ENCODE measurements around the gene ZBTB39.

The ZBTB39 gene

DNA sequence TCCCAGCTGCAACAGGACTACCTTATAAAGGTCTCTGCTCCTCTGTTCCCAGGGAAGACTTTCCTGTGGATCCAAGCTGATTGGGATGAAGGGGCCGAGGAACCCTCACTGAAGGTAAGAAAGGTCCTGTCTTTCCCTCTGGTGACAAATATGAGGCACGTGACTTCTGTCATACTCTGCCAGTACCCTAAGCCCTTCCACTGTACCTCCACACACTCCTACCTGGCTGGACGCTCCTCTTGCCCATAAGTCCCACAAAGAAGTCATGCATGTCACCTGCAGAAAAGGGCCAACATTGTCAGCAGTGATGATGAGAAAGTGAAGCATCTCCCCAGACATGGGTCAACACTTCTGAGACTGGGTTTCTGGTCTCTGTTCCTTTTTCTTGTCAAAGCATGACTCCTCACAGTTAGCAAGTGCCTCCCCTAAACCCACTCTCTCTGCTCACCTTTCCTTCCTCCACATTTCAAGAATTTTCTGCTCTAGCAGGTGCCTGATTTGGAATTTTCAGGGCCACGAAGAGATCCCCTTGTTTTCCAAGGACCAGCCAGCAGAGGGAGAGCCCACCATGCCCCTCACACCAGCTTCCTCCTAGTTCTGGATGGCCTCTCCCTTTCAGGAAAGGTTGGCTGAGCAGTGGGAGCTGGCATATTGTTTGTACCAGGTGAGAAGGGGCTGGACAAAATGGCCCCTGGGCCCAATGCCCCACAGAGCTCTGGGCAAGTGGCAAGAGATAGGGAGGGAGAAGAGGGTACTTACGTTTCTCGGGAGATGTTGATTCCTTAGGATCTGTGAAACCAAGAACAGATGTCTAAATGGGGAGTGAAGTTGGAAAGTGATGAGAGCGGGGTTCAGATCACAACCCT lies 6.5 kb upstream of the ZBTB39 start:
- TF ChIP-seq GATA3 (IDR thresholded peaks at IDR 0.05; ENCODE audit: low read depth, low read length): no peak
- TF ChIP-seq GATA2 (IDR thresholded peaks at IDR 0.05; ENCODE audit: low read depth, low read length): no peak

GRCh38 chr12:57011438-57012424 lies 5.4 kb upstream of the ZBTB39 start:
- TF ChIP-seq GATA2 (IDR thresholded peaks at IDR 0.05; ENCODE audit: low read depth, low read length) (no peak), GATA3 (IDR thresholded peaks at IDR 0.05; ENCODE audit: low read depth, low read length) (no peak)

- no peak for TF ChIP-seq GATA3 (IDR thresholded peaks at IDR 0.05; ENCODE audit: low read depth, low read length)
- no peak for TF ChIP-seq GATA2 (IDR thresholded peaks at IDR 0.05; ENCODE audit: low read depth, low read length)
Measured at GRCh38 chr12:57010627-57011247, 4.4 kb upstream of the ZBTB39 start.

DNA sequence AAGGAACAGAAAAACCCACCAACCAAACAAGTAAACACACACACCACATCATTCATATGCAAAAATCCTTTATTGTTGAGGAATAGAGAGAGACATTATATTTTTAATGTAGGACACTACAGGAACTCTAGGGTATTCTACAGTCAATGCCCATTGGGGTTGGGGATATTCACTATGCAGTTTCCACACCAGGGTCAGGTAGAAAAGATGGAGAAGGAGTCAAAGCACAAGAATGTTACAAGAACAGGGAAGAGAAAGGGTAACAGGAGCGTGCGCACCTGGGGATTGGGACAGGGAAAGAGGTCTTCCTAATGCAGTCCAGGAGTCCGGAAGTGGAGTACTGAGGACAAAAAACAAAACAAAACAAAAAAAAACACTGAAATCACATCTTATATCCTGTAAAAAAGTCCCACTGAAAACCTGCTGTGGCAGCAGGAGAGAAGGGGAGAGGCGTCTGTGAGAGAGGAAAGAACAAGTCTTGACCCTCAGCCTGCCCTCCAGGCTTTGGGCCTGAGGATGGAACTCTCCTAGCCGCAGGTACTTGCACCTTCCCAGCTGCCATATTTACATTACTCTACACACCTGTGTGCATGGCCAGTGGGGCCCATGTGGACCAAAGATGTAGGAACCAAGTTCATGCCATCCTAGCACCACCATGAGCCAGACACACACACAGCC lies 3.7 kb upstream of the ZBTB39 start:
- TF ChIP-seq GATA2 (IDR thresholded peaks at IDR 0.05; ENCODE audit: low read depth, low read length): no peak
- TF ChIP-seq GATA3 (IDR thresholded peaks at IDR 0.05; ENCODE audit: low read depth, low read length): no peak

DNA sequence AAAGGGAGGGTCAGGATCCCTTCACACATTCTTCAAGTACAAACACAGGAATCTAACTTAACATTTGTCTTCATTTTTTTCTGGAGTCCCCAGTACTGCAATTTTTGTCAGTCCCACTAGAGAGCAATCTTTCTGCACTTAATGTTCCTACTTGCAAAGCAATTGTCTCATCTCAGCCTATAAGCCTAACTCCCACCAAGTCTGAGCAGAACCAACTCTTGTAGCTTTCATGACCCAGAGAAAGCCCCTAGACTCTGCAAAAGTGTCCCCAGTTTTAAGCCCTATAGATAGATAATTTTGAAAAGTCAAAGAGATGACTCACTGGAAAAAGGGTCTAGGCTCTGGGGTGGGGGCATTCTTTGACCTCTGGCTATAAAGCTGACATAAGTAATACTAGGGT lies 1.8 kb upstream of the ZBTB39 start:
- TF ChIP-seq GATA3 (IDR thresholded peaks at IDR 0.05; ENCODE audit: low read depth, low read length): no peak
- TF ChIP-seq GATA2 (IDR thresholded peaks at IDR 0.05; ENCODE audit: low read depth, low read length): no peak

GRCh38 chr12:57006809-57007475 lies 596 bp upstream of the ZBTB39 start:
- TF ChIP-seq GATA3 (IDR thresholded peaks at IDR 0.05; ENCODE audit: low read depth, low read length): no peak

GRCh38 chr12:57004651-57005050 lies 1.7 kb downstream of the ZBTB39 start:
- TF ChIP-seq GATA3 (IDR thresholded peaks at IDR 0.05; ENCODE audit: low read depth, low read length) (no peak), GATA2 (IDR thresholded peaks at IDR 0.05; ENCODE audit: low read depth, low read length) (no peak)

- TF ChIP-seq GATA3 (IDR thresholded peaks at IDR 0.05; ENCODE audit: low read depth, low read length): no peak
- TF ChIP-seq GATA2 (IDR thresholded peaks at IDR 0.05; ENCODE audit: low read depth, low read length): no peak
Measured at GRCh38 chr12:57003395-57003794, 3.0 kb downstream of the ZBTB39 start.

GRCh38 chr12:57001448-57001906 lies 4.9 kb downstream of the ZBTB39 start:
- TF ChIP-seq GATA2 (IDR thresholded peaks at IDR 0.05; ENCODE audit: low read depth, low read length): no peak

DNA sequence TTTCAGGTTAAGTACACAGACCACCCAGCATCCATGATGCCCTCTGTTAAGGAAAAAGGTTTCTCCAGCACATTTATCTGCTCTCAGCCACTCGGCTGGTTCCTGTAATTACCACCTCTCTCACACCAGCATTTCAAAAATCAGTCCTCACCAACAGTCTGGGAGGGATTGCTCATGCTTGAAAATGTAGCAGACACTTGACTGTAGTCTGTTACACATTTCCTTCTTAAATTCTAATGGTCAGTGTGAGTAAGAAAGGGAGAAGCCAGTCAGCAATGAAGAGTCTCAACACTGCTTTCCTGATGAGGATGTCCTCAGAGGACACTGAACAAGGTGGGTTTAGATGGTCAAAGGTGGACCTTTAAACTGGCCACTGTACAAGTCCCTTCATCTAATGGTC lies 6.0 kb downstream of the ZBTB39 start:
- TF ChIP-seq GATA2 (IDR thresholded peaks at IDR 0.05; ENCODE audit: low read depth, low read length) (no peak), GATA3 (IDR thresholded peaks at IDR 0.05; ENCODE audit: low read depth, low read length) (no peak)

DNA sequence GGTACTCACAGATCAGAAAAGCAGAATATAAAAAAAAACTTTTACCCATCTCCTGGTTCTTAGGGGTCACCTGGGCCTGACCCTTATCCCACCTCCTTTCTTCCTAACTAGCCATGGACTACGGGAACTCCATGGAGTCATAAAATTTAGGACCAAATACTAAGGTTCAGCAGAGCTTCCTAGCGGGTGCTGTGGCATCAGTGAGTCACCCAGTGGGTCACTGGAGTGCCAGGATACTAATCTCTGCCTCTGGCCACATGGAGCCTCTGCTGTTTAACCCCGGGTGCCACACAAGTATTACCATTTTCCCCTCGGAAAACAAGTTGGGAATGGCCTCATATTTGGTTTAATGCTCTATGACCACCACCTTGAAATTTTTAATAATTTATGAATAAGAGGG lies 6.9 kb downstream of the ZBTB39 start:
- TF ChIP-seq GATA2 (IDR thresholded peaks at IDR 0.05; ENCODE audit: low read depth, low read length) (no peak), GATA3 (IDR thresholded peaks at IDR 0.05; ENCODE audit: low read depth, low read length) (no peak)

GRCh38 chr12:56998981-56999380 lies 7.4 kb downstream of the ZBTB39 start:
- no peak for TF ChIP-seq GATA2 (IDR thresholded peaks at IDR 0.05; ENCODE audit: low read depth, low read length)
- TF ChIP-seq GATA3 (IDR thresholded peaks at IDR 0.05; ENCODE audit: low read depth, low read length): no peak

- TF ChIP-seq GATA3 (IDR thresholded peaks at IDR 0.05; ENCODE audit: low read depth, low read length) (no peak), GATA2 (IDR thresholded peaks at IDR 0.05; ENCODE audit: low read depth, low read length) (no peak)
Measured at GRCh38 chr12:56998316-56998715, 8.0 kb downstream of the ZBTB39 start.

Data from SH-SY5Y (cell line).